Stomach smooth muscle (tissue), 2 donors: ENCODE measurements around the gene GCDH.

Experiments
- H3K27ac ChIP-seq: one replicate; pipeline ENCODE4 v1.7.0; 2013; ENCODE audit warnings: mild to moderate bottlenecking, low read length, inconsistent platforms
- H3K27me3 ChIP-seq, 2 donors: one replicate each; pipeline ENCODE4 v1.7.0; 2013; ENCODE audit warnings: low read length in 2 of 2; ENCODE audit not compliant: insufficient read depth in 2 of 2, control insufficient read depth in 1 of 2
- H3K36me3 ChIP-seq, 2 donors: one replicate each; pipeline ENCODE4 v1.7.0; 2013; ENCODE audit warnings: low read length in 2 of 2; ENCODE audit not compliant: control insufficient read depth in 2 of 2, insufficient read depth in 2 of 2
- H3K4me1 ChIP-seq: one replicate; pipeline ENCODE4 v1.7.0; 2013; ENCODE audit warnings: low read length; ENCODE audit not compliant: control insufficient read depth, insufficient read depth
- H3K4me3 ChIP-seq, 2 donors: one replicate each; pipeline ENCODE4 v1.7.0; 2013; ENCODE audit warnings: low read length in 2 of 2
- H3K9ac ChIP-seq, 2 donors: one replicate each; pipeline ENCODE4 v1.7.0; 2013; ENCODE audit warnings: low read length in 2 of 2, mild to moderate bottlenecking in 1 of 2
- H3K9me3 ChIP-seq, 2 donors: one replicate each; pipeline ENCODE4 v1.7.0; 2013; ENCODE audit warnings: low read length in 2 of 2; ENCODE audit not compliant: control insufficient read depth in 2 of 2
- donor health status: healthy.
- donor health status: Pancreatic carcinoma.

Gene GCDH

GRCh38 chr19:12944104-12944674, 53.2 kb downstream of the GCDH start:
- Histone ChIP-seq H3K9me3 (no peaks in the 10 kb centered on the region), H3K27me3 (no peaks in the 10 kb centered on the region), H3K4me1 (peaks cover 51% of the 10 kb centered on the region), H3K27ac (peak overlapping the region; percentile 73), H3K4me3 (no peak overlapping the region), H3K9ac (no peak overlapping the region), H3K36me3 (peaks cover 45 to 51% of the 10 kb centered on the region in 2 donors)

DNA sequence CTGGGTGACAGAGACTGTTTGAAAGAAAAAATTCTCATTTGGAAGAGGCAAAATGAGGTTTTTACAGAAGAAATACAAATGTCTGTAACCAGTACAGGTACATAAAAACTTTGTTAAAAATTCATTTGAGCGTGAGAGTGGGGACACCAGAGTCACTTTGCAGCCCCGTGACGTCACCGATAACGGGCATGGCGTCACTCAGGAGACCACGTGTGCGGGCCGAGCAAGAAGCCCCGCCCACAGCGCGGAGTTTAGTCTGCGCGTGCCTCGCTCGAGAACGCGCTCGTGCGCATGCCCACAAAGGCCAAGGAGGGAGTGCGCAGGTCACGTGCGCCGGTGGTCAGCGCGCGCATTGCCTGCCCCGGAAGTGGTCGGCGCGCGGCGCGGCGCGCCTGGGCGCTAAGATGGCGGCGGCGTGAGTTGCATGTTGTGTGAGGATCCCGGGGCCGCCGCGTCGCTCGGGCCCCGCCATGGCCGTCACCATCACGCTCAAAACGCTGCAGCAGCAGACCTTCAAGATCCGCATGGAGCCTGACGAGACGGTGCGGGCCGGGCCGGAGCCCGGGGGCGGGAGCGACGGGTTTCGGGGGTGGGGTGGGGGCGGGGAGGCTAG, 54.6 kb downstream of the GCDH start, which contains the start of gene RAD23A:
RAD23A (plus strand) TSS at position 384 of the 613 bp plus-strand sequence; CDS start at position 471, 87 bp downstream.
- Histone ChIP-seq H3K4me3 (peak within 1 kb of the TSS; percentile 87 to 99), H3K27me3 (no peaks in the 10 kb centered on the region), H3K4me1 (peaks cover 37% of the 10 kb centered on the region), H3K9ac (peak within 1 kb of the TSS; percentile 81 to 88), H3K36me3 (peaks cover 46 to 51% of the 10 kb centered on the region in 2 donors), H3K27ac (peak within 1 kb of the TSS; percentile 73), H3K9me3 (no peaks in the 10 kb centered on the region)

- H3K4me1 ChIP-seq: peaks cover 32% of the 10 kb centered on the region
- peak overlapping the region; percentile 81 to 88 for H3K9ac ChIP-seq
- H3K27ac ChIP-seq: peak overlapping the region; percentile 73
- H3K9me3 ChIP-seq: no peaks in the 10 kb centered on the region
- no peaks in the 10 kb centered on the region for H3K27me3 ChIP-seq
- peaks cover 40 to 48% of the 10 kb centered on the region in 2 donors for H3K36me3 ChIP-seq
- H3K4me3 ChIP-seq: peak overlapping the region; percentile 87 to 99
Measured at GRCh38 chr19:12946092-12946721, 55.2 kb downstream of the GCDH start.

- peaks cover 38 to 47% of the 10 kb centered on the region in 2 donors for H3K36me3 ChIP-seq
- H3K4me1 ChIP-seq: peaks cover 28% of the 10 kb centered on the region
Measured at GRCh38 chr19:12946731-12947496, 56.0 kb downstream of the GCDH start.

DNA sequence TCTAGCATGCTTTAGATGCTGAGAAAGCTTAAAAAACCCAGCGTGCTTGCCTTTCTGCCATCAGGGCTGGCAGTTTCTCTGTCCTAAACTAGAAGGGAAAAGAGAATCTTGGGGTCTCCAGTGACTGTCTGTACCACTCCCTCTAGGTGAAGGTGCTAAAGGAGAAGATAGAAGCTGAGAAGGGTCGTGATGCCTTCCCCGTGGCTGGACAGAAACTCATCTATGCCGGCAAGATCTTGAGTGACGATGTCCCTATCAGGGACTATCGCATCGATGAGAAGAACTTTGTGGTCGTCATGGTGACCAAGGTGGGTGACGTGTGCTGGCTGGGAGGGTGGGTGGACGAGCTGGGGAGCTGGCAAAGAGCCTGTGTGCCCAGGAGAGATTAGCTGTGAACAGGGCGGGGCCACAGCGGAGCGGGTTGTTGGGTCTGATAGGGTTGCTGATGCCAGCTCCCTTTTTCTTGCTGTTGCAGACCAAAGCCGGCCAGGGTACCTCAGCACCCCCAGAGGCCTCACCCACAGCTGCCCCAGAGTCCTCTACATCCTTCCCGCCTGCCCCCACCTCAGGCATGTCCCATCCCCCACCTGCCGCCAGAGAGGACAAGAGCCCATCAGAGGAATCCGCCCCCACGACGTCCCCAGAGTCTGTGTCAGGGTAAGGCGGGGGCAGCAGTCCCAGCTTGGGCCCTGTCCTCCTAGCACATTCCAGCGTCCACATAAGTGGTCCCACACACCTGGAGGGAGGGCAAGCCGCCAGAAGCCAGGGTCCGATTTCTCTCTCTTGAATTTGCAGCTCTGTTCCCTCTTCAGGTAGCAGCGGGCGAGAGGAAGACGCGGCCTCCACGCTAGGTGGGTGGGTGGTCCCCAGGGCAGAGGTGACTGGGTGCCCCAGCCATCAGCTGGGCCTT, 57.0 kb downstream of the GCDH start:
- no peak overlapping the region for H3K27ac ChIP-seq
- peaks cover 34 to 47% of the 10 kb centered on the region in 2 donors for H3K36me3 ChIP-seq
- H3K9me3 ChIP-seq: no peaks in the 10 kb centered on the region
- H3K27me3 ChIP-seq: no peaks in the 10 kb centered on the region
- H3K4me3 ChIP-seq: no peak overlapping the region
- peaks cover 30% of the 10 kb centered on the region for H3K4me1 ChIP-seq
- H3K9ac ChIP-seq: peak overlapping the region in 1 of 2 donors; percentile 44

More at GRCh38 chr19:12946731-12947496, 56.0 kb downstream of the GCDH start:
- no peaks in the 10 kb centered on the region for H3K27me3 ChIP-seq
- H3K27ac ChIP-seq: no peak overlapping the region
- H3K9me3 ChIP-seq: no peaks in the 10 kb centered on the region
- peak overlapping the region; percentile 81 to 88 for H3K9ac ChIP-seq
- H3K4me3 ChIP-seq: peak overlapping the region; percentile 87 to 99

- Histone ChIP-seq H3K9ac (no peak overlapping the region), H3K4me1 (peaks cover 31% of the 10 kb centered on the region), H3K9me3 (no peaks in the 10 kb centered on the region), H3K27ac (no peak overlapping the region), H3K4me3 (no peak overlapping the region), H3K27me3 (no peaks in the 10 kb centered on the region), H3K36me3 (peaks cover 28 to 42% of the 10 kb centered on the region in 2 donors)
Measured at GRCh38 chr19:12948612-12949362, 57.8 kb downstream of the GCDH start.
